Measurements from ENCODE around the gene KIFC3.
"Not testable (repeated sequence)": the region's sequence is repeated elsewhere in the genome, so short reads cannot be mapped to it uniquely, and the experiment has no call there.

The KIFC3 gene

GRCh38 chr16:57786632-57787518, 15.4 kb downstream of the KIFC3 start:
- no peak for DNase-seq

- DNase-seq: no peak
These were observed 16.4 kb downstream of the KIFC3 start for GRCh38 chr16:57785924-57786323.

GRCh38 chr16:57785385-57785784, 16.9 kb downstream of the KIFC3 start:
- DNase-seq: no peak

- no peak for DNase-seq
These were observed 18.0 kb downstream of the KIFC3 start for GRCh38 chr16:57784334-57784733.

GRCh38 chr16:57783883-57784282, 18.4 kb downstream of the KIFC3 start:
- no peak for DNase-seq

GRCh38 chr16:57783116-57783515, 19.2 kb downstream of the KIFC3 start:
- DNase-seq: no peak

- not testable (repeated sequence) for DNase-seq
These were observed 19.7 kb downstream of the KIFC3 start for GRCh38 chr16:57782607-57783055.

GRCh38 chr16:57781741-57782606, 20.3 kb downstream of the KIFC3 start:
- no peak for DNase-seq

- no peak for DNase-seq
These were observed 20.9 kb downstream of the KIFC3 start for GRCh38 chr16:57781349-57781740.

- DNase-seq: not testable (repeated sequence)
These were observed 22.5 kb downstream of the KIFC3 start for GRCh38 chr16:57779836-57780235.

- DNase-seq: no peak
These were observed 23.6 kb downstream of the KIFC3 start for GRCh38 chr16:57778658-57779057.

GRCh38 chr16:57775661-57776469, 26.4 kb downstream of the KIFC3 start:
- no peak for DNase-seq

- no peak for DNase-seq
These were observed 27.5 kb downstream of the KIFC3 start for GRCh38 chr16:57774705-57775285.

- DNase-seq: no peak
These were observed 28.5 kb downstream of the KIFC3 start for GRCh38 chr16:57773655-57774295.

- DNase-seq: no peak
These were observed 29.3 kb downstream of the KIFC3 start for GRCh38 chr16:57773019-57773418.

GRCh38 chr16:57771141-57771785, 31.0 kb downstream of the KIFC3 start:
- DNase-seq: no peak

GRCh38 chr16:57770361-57770760, 31.9 kb downstream of the KIFC3 start:
- DNase-seq: no peak

- no peak for DNase-seq
These were observed 32.6 kb downstream of the KIFC3 start for GRCh38 chr16:57769541-57770145.

- no peak for DNase-seq
These were observed 35.5 kb downstream of the KIFC3 start for GRCh38 chr16:57766714-57767348.

- DNase-seq: no peak
These were observed 37.0 kb downstream of the KIFC3 start for GRCh38 chr16:57765160-57765728.
